GM18909 (cell line): ENCODE results near the gene ZBTB43.

Experiments
- ATAC-seq: cut with Tn5 transposase; IDR thresholded peaks from one replicate; pipeline ENCODE4 v1.9.1; 2021; ENCODE audit warnings: mild to moderate bottlenecking; ENCODE audit not compliant: unreplicated experiment, poor library complexity

The ZBTB43 gene

DNA sequence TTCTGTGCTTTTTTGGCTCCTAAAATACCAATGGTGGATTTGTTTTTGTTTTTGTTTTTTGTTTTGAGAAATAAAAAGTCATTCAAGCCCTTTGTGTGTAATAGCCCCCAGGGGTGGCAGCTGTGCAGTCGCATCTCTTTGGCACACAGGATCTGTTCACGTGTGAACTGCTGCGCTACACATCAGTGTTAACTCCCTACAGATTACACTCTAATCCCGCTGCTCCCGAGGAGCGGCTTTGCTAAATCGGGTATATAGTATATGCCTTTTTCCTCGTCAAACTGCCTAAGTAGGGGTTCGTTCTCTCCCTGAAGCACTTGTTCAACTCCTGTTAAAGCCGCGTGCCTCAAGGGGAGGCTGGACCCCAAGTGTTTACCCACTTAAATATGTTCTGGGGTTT is 77.9 kb downstream of the ZBTB43 start:
- ATAC-seq, result no peak

DNA sequence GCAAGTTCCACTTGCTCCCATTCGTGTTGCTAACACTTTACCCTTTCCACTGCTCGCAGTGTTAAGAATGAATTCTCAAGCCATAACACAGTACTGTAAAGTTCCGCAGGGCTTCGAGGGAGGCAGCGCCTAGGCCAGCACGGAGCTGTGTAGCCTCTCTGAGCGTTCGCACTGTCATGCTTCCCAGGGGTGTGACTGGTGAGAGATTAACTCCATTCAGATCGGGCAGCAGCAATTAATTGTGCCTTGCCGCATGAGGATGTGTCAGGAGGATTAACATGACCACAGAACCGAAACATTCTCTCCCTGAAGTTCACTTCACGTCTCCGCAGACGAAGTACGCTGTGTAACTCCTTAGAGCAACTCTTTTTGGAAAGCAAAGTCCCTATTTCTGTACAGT is 78.8 kb downstream of the ZBTB43 start:
- ATAC-seq, result no peak

DNA sequence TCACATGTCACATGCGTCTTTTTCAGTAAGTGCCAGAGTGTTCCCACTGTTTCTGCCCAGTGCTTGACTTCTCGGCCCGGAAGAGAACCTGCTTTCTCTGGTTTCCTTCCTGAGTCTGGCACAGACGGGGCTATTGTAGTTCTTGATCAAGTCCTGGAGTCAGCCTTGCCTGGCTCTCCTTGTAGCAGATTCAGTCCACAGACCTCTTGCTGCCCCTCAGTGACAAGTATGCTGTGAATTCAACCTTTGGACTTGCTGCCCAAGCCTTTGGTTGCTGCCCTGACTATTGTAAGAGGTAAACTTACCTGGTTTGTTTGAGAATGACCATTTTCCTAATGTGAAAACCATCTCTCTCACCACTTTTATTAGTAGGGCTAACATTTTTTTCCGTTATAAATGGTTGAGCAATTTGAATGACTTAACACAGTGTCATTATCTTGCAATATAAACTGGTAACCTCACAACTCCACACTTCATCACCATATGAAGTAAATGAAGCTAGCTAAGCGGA is 80.3 kb downstream of the ZBTB43 start:
- no peak for ATAC-seq

DNA sequence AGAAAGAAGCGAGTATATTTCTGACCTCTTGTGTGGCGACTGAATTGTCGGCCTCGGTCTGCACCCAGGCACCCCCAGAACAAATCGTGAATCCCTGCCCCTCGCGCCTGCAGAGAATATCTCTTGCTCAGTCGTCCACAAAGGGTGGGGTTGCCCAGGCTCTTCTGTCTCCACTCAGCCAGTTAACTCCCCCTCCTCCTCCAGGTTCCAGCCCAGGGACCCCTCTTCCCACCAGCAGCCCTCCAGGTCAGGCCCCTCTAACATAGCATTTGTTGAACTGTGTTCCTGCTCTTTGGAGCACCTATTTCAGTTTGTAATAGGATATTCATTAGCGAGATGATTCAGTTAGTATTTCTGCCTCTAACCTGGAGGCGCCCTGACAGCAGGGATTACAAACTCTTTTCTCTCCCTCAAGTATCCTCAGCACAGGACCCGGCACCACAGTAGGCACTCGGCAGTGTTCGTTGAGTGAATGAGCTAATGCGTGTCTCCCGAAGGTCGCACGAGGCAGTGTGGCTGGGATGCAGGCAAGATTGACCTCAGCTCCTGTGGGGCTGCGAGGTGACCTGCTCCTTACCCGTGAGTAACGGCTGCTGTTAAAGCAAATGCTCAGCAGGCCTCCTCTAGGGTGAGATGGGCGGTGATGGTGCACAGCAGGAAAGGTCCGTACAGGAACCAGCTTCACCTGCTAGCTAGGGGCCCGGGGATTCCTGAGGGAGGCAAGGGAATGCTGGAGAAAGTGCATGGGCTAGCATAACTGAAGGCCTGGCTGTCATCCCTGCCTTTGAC is 81.4 kb downstream of the ZBTB43 start:
- no peak for ATAC-seq

DNA sequence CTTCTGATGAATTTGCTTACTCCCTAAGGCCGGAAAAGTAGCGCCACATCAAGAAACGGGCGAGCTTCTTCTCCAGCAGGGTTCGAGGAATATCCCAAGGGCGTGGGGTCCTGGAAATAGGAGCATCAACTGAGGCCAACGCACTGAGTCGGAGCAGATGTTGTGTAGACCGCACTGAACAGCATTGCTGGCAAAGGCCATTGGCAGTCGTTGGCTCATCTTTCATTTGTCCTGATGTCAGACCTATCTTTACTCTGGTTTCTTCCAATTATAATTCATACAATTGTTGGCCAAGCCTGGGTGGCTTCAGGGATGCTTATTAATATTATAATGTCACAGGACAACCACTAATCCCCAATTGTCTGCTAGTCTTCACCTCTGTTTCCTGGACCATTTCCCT is 82.1 kb downstream of the ZBTB43 start:
- no peak for ATAC-seq
